GM21423 (cell line): ENCODE measurements around the gene CSTF2T.

Source experiments
- ATAC-seq: cut with Tn5 transposase; IDR thresholded peaks from one replicate; pipeline ENCODE4 v1.9.1; 2021; ENCODE audit warnings: mild to moderate bottlenecking, moderate library complexity; ENCODE audit not compliant: unreplicated experiment

CSTF2T gene, protein sequence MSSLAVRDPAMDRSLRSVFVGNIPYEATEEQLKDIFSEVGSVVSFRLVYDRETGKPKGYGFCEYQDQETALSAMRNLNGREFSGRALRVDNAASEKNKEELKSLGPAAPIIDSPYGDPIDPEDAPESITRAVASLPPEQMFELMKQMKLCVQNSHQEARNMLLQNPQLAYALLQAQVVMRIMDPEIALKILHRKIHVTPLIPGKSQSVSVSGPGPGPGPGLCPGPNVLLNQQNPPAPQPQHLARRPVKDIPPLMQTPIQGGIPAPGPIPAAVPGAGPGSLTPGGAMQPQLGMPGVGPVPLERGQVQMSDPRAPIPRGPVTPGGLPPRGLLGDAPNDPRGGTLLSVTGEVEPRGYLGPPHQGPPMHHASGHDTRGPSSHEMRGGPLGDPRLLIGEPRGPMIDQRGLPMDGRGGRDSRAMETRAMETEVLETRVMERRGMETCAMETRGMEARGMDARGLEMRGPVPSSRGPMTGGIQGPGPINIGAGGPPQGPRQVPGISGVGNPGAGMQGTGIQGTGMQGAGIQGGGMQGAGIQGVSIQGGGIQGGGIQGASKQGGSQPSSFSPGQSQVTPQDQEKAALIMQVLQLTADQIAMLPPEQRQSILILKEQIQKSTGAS

GRCh38 chr10:51699475-51700227 lies at the start of gene CSTF2T:
Gene CSTF2T (minus strand): TSS chr10:51699595. CDS start chr10:51699549, 46 bp downstream.
- ATAC-seq = peak; percentile 92

DNA sequence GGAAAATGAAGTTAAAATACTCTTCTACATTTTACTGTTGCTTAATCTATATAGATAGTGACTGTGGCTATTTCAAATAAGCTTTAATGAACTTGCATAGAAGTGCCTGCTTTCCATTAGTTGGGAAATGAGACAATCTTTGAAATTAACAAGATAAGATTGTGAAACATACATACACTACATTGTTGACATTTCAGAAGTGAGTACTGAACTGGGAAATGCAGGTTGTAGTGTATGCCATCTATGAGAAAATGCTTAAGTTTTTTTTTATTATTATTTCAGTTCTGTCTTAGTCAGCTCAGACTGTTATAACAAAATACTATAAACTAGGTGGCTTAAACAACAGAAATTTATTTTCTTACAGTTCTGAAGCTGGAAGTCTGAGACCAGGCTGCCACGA lies 49.6 kb upstream of the CSTF2T start:
- no peak for ATAC-seq

DNA sequence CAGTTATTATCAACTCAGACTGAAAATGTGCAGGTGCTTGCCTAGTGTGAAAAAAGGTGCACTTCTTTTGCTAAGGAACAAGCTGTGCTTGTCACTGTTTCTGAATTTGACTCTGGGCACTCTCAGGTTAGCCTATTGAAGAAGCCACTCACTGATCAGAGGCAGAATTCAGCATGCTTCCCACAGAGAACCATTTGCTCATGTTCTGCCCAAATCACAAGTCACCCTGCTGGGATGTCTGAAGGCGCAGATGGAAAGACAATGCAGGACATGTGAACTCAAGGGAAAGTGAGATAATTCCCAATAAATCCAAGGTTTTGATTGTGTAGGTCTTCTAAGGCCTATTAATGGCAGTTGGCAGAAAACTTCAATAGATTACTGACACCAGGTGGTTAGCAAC lies 47.8 kb upstream of the CSTF2T start:
- no peak for ATAC-seq

DNA sequence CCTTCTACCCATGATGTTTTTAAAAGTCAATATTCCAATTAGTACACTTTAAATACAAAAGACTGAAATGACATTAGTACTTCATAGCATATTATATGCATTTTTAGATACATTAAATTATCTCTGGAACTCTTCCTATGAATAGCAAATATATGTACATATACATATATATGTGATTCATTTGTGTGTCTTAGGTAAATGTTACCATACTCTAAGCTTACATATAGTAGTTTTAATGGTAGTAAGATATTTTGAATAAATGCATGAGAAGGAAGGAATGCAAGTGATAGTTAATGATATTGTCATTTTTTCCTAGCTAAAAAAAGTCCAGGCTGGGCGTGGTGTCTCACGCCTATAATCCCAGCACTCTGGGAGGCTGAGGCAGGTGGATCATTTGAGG lies 46.0 kb upstream of the CSTF2T start:
- no peak for ATAC-seq

GRCh38 chr10:51744235-51745000 lies 45.0 kb upstream of the CSTF2T start:
- ATAC-seq = no peak

DNA sequence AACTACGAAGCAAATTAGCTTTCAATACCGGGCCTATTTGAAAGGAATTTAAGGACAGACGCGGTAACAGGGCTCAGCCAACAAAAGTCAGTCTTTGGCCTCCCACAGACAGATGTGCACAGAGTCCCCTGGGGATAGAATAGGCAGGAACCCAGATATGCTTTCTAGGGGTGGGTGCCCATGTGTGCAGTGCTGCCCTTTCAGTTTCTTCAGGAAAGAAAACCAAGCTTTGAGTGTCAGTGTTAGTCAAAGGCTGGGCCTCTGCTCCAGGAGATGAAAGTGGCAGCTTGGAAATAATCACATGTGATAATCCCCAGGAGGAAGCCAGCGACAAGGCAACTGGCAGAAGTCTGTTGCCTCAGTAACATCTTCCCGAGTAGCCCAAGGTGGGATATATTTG lies 43.8 kb upstream of the CSTF2T start:
- ATAC-seq = peak; percentile 94

DNA sequence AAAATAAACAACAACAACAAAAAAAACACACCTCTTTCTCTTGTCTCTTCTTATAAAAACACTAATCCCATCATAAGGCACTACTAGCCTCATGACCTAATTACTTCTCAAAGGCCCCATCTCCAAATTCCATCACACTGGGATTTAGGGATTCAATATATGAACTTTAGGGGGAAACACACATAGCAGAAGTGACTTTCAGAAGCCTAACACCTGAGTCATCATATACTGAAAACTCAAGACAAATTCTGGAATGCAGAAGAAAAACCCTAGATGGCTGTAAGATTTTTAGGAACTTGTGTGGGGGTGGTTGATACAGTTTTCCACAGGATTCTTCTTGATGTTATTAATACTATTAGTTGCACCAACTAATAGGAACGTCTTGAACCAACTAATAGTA lies 33.7 kb upstream of the CSTF2T start:
- no peak for ATAC-seq

- ATAC-seq = no peak
Measured at GRCh38 chr10:51729822-51730555, 30.6 kb upstream of the CSTF2T start.

GRCh38 chr10:51724038-51724437 lies 24.6 kb upstream of the CSTF2T start:
- ATAC-seq = no peak

GRCh38 chr10:51718804-51719291 lies 19.5 kb upstream of the CSTF2T start:
- no peak for ATAC-seq

DNA sequence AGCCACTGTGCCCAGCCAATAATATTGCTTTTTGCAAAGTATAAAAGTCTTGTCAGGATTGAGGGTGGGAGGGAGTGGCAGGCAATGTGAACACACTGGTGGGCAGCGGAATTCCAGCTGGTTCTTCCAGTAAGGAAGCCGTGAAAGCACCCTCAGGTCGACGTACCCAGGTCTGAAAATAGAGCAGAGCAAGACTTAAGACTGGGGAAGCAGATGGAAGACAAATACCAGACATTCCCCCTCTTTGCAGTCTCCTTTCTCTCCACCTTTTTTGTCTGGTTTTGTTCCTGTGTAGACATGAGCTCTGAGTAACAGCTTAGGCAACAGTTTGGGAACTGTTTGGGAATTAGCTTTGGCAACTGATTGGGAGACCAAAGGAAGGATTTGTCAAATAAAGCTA lies 17.6 kb upstream of the CSTF2T start:
- no peak for ATAC-seq

DNA sequence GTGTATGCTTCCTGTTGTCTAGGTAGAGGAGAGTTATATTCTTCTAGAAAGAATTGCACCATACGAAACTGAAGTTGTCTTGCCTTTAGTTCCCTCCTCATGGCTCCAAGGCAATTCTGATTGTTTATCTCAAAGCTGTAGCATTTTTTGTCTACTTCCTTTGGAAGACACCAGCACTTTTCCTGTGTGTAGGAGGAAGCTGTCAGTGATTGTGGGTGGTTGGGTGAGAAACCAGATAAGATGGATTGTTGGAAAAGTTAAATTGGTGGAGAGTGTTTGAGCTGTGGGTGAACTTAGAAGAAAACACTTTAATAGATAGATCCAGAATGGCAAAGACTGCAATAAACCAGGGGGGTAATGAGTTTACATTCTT lies 12.1 kb upstream of the CSTF2T start:
- no peak for ATAC-seq

GRCh38 chr10:51709324-51709972 lies 10.1 kb upstream of the CSTF2T start:
- no peak for ATAC-seq

GRCh38 chr10:51708609-51709008 lies 9.2 kb upstream of the CSTF2T start:
- no peak for ATAC-seq

GRCh38 chr10:51707821-51708424 lies 8.5 kb upstream of the CSTF2T start:
- ATAC-seq = no peak

DNA sequence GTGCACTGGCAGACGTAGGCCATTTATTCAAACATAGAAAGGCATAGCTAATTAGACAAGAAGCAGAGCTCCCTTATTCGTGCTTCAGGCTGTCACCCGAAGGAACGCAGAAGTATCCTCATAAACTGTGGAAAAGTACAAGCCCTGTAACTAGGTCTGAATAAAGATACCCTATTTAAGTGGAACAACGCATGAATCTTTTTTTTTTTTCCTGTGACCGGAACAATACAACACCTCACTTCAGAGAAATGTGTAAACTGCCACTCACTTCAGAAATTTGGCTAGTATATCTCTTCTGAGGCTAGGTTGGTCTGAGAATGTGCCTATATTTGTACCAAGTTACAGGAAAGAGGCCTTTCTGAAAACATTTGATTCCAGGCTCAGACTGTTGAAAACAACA lies 8.0 kb upstream of the CSTF2T start:
- ATAC-seq = no peak

- ATAC-seq = no peak
Measured at GRCh38 chr10:51706225-51706624, 6.8 kb upstream of the CSTF2T start.

DNA sequence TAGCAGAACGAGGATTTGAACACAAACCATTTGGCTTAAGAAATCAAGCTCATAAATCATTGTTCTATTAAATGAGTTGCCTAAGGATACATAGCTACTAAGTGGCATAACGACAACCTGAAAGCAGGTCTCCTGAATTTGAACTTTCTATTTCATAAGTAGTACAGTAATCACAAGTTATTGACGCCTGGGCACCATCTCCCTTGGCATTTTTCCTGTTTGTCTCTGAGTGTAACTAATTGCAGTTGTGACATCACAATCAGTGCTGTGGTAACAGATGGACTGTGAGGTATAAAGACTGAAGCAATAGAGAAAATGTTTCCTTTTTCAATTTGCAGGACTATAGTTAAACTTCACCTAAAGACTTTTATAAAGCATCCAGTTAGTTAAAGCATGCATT lies 6.4 kb upstream of the CSTF2T start:
- no peak for ATAC-seq

GRCh38 chr10:51700228-51700817 lies 928 bp upstream of the CSTF2T start:
- no peak for ATAC-seq
